HepG2 (cell line): ENCODE data around the gene CAMSAP1. TPM values are rescaled to one million over a fixed set of nuclear protein-coding genes. Genes with fewer than 3 reads are reported as not detected.

Experiments used
- ATAC-seq: fragments of 200-7000 bp; cut with Tn5 transposase; 3 replicates; pipeline ENCODE4 v1.9.1; 2020; ENCODE audit warnings: mild to moderate bottlenecking, moderate library complexity
- BruUV-seq: library from RNA; stranded (reverse); fragments of 400-500 nt; replicated peaks from 2 replicates; lab custom pipeline; 2021; lab: Mats Ljungman, UMichigan
- CTCF ChIA-PET: fragments of 300-600 bp; formaldehyde crosslinking; extraction: SDS; loops from one replicate; lab custom pipeline; 2021; ENCODE audit warnings: low total read pairs, inconsistent platforms, low intra/inter-chr PET ratio; lab: Yijun Ruan, JAX
- POLR2A ChIA-PET: fragments of 350-600 bp; sonication (Branson Sonifier 250); formaldehyde crosslinking; loops from one replicate; lab custom pipeline; 2020; ENCODE audit warnings: antibody characterized with exemption, inconsistent platforms; lab: Yijun Ruan, JAX
- DNase-seq: peaks from one replicate; pipeline ENCODE4 v3.0.0-alpha.2; 2015; ENCODE audit warnings: low spot score
- FAIRE-seq: peaks from 3 replicates; lab custom pipeline; 2011; peaks lifted over from hg19 to GRCh38; lab: Jason Lieb, UNC
- H2AFZ ChIP-seq: one replicate; pipeline ENCODE4 v1.6.1; 2011; ENCODE audit warnings: low read length, inconsistent platforms
- H3K27ac ChIP-seq: fragments of 300-600 bp; 3 replicates; pipeline ENCODE4 v1.8.0; 2011; ENCODE audit warnings: mixed run types, mild to moderate bottlenecking, mixed read lengths, low read length, inconsistent platforms; ENCODE audit not compliant: insufficient read depth; ENCODE audit errors: extremely low read length
- H3K27me3 ChIP-seq, 2 experiments: fragments of 200-600 bp in 1 of 2; 2 replicates in 1 of 2; 3 replicates in 1 of 2; pipeline versions ENCODE4 v1.6.0 to v1.8.0; 2011; ENCODE audit warnings: low read length in 2 of 2, mild to moderate bottlenecking in 2 of 2, moderate library complexity in 2 of 2, inconsistent platforms in 1 of 2; ENCODE audit not compliant: insufficient read depth in 2 of 2, control insufficient read depth in 1 of 2
- H3K36me3 ChIP-seq, 2 experiments: fragments of 200-600 bp in 1 of 2; replicated peaks in 1 of 2; 2 replicates in 1 of 2; 3 replicates in 1 of 2; pipeline versions ENCODE4 v1.5.1 to v1.8.0; 2011; ENCODE audit warnings: low read length in 2 of 2, inconsistent platforms in 1 of 2; ENCODE audit not compliant: insufficient read depth in 2 of 2, control insufficient read depth in 1 of 2
- H3K4me1 ChIP-seq: 2 replicates; pipeline ENCODE4 v1.5.1; 2012; ENCODE audit warnings: low read length, inconsistent platforms; ENCODE audit not compliant: insufficient read depth
- H3K4me2 ChIP-seq: 2 replicates; pipeline ENCODE4 v1.6.0; 2011; ENCODE audit warnings: low read depth, low read length, inconsistent platforms
- H3K4me3 ChIP-seq, 3 experiments: fragments of 200-600 bp in 1 of 3; sonication (generic), shearing (Covaris generic) in 1 of 3; replicated peaks in 1 of 3; 2 replicates each; pipeline ENCODE4 v1.5.1; 2011 to 2016; ENCODE audit warnings: low read length in 3 of 3, inconsistent platforms in 2 of 3, low read depth in 2 of 3, mild to moderate bottlenecking in 2 of 3, control low read depth in 1 of 3, mixed read lengths in 1 of 3; ENCODE audit not compliant: insufficient read depth in 1 of 3
- H3K79me2 ChIP-seq: one replicate; pipeline ENCODE4 v1.6.1; 2011; ENCODE audit warnings: low read length, inconsistent platforms; ENCODE audit not compliant: insufficient read depth
- H3K9ac ChIP-seq: 2 replicates; pipeline ENCODE4 v1.6.0; 2011; ENCODE audit warnings: mild to moderate bottlenecking, low read depth, low read length, inconsistent platforms; ENCODE audit not compliant: insufficient read depth
- H3K9me3 ChIP-seq: 2 replicates; pipeline ENCODE4 v1.5.1; 2012; ENCODE audit warnings: mild to moderate bottlenecking, low read length
- H4K20me1 ChIP-seq: 2 replicates; pipeline ENCODE4 v1.6.0; 2011; ENCODE audit warnings: inconsistent platforms, mild to moderate bottlenecking, low read length, moderate library complexity; ENCODE audit not compliant: insufficient read depth
- AFF4 ChIP-seq: sonication (generic); formaldehyde crosslinking; IDR thresholded peaks from 2 replicates; pipeline ENCODE4 v1.4.0; 2020; ENCODE audit warnings: missing genetic modification reagents
- AGO2 ChIP-seq: fragments of 200-400 bp; formaldehyde crosslinking; optimal IDR thresholded peaks from 2 replicates; pipeline ENCODE3; 2017; ENCODE audit warnings: mild to moderate bottlenecking, low read depth, low read length, moderate library complexity
- CBFB ChIP-seq: sonication (generic); formaldehyde crosslinking; IDR thresholded peaks from 2 replicates; pipeline ENCODE4 v1.4.0; 2020; ENCODE audit warnings: missing genetic modification reagents
- RBM39 ChIP-seq: fragments of 200-400 bp; formaldehyde crosslinking; IDR thresholded peaks from one replicate; pipeline ENCODE4 v1.6.1; 2018; ENCODE audit warnings: antibody characterized with exemption, mild to moderate bottlenecking, low read depth, low read length; ENCODE audit not compliant: poor library complexity, severe bottlenecking
- SCMH1 ChIP-seq: sonication (generic); formaldehyde crosslinking; IDR thresholded peaks from 2 replicates; pipeline ENCODE4 v1.9.0; 2021; ENCODE audit warnings: missing genetic modification reagents, mild to moderate bottlenecking, borderline replicate concordance
- ZNF615 ChIP-seq: sonication (generic); formaldehyde crosslinking; IDR thresholded peaks from 2 replicates; pipeline ENCODE4 v1.5.0; 2020; ENCODE audit warnings: mild to moderate bottlenecking, missing genetic modification reagents, borderline replicate concordance
- ZNF850 ChIP-seq: sonication (generic); formaldehyde crosslinking; conservative IDR thresholded peaks from 2 replicates; pipeline ENCODE4 v1.9.0; 2021; ENCODE audit warnings: mild to moderate bottlenecking, missing genetic modification reagents
- whole genome bisulfite sequencing: methylation state at CpG from one replicate; pipeline ENCODE4 v1.1.6; 2017; ENCODE audit warnings: low lambda C conversion rate; 5-methylcytosine and 5-hydroxymethylcytosine counted together
- in situ Hi-C: cut with HindIII; loops from 2 replicates; pipeline ENCODE4 v1.10.0; 2017; ENCODE audit warnings: low pct_unique_long_range_greater_than_20kb; ENCODE audit not compliant: extremely low pct_ligation_motif_present
- intact Hi-C: fragments of 100-400 bp; cut with micrococcal nuclease; formaldehyde crosslinking; loops from one replicate; pipeline ENCODE4 v1.10.0; 2022; ENCODE audit not compliant: unreplicated experiment
- polyA plus RNA-seq, 8 experiments: library from polyadenylated mRNA; depleted of rRNA in 3 of 8; stranded (reverse) in 7 of 8; unstranded in 1 of 8; fragments of >200 nt; fragmentation: Illumina TruSeq in 4 of 8; extraction: Trizol in 4 of 8; gene quantifications; 2 replicates each; pipeline versions ENCODE4 v1.2.1 to v1.2.3, GENCODE V29; 2011 to 2016; ENCODE audit warnings: low read depth in 4 of 8, missing spikeins in 1 of 8, mixed read lengths in 1 of 8; ENCODE audit not compliant: insufficient read depth in 1 of 8
- total RNA-seq, 5 experiments: library from RNA; depleted of rRNA; stranded (reverse); fragments of >200 nt; fragmentation: Illumina TruSeq; extraction: Trizol; gene quantifications; 2 replicates each; pipeline ENCODE4 v1.2.3, GENCODE V29; 2016; ENCODE audit warnings: low read depth in 1 of 5

Gene CAMSAP1
- total and polyA plus RNA-seq, 2 of the 13 experiments (the other 11 are each of a cell fraction or from before 2014, with no cell fraction given) = 3.8 to 12.4 TPM

- TF ChIP-seq ZNF615 (CRISPR knock-in tag) (no peak), AGO2 (peak; percentile 44)
- TF ChIP-seq, all 625 proteins: peak for 6
Observed at GRCh38 chr9:135804581-135805421, 102.5 kb downstream of the CAMSAP1 start (continued).

DNA sequence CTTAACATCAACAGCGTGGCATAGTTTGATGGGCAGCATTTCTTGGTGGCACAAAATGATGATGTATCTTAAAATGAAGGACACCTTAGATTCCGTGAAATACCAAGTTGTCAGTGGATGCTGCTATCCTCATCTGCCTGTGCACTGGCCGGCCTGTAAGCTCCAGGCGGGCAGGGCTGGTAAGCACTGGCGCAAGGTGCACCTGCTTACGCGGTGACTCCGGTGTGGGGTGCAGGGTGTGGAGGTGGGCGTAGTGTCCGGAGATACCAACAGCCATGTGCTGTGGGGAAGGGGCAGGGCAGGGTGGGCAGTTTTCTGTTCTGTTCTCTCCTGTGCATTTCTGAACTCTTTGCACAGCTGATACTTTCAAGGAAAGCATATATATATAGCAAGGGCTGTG, 103.9 kb downstream of the CAMSAP1 start:
- ChIA-PET CTCF (no interaction called here), POLR2A (no interaction called here)
- Histone ChIP-seq H3K27ac (no peak overlapping the region), H3K79me2 (no peaks in the 10 kb centered on the region), H2AFZ (no peak overlapping the region), H3K9me3 (no peaks in the 10 kb centered on the region), H3K27me3 (no peaks in the 10 kb centered on the region; a peak in 1 of 5 replicates), H4K20me1 (no peaks in the 10 kb centered on the region), H3K4me3 (no peak overlapping the region), H3K36me3 (no peaks in the 10 kb centered on the region), H3K4me2 (no peak overlapping the region)
- 89% methylated on average over 10 of the region's 10 CpGs for whole genome bisulfite sequencing
- in situ Hi-C loops = no loop called here
- no peak for ATAC-seq
- no peak for FAIRE-seq
- BruUV-seq = no TSS peak
- DNase-seq = no peak
- TF ChIP-seq AFF4 (no peak), RBM39 (no peak), CBFB (CRISPR knock-in tag) (no peak), SCMH1 (no peak), ZNF850 (no peak)
- TF ChIP-seq, all 625 proteins: peak for 0
- Histone ChIP-seq H3K4me1 (peaks cover 9% of the 10 kb centered on the region), H3K9ac (no peak overlapping the region)
- intact Hi-C loops = no loop called here
